Head of caudate nucleus (tissue), 42 donors: ENCODE data around the gene AVPI1.
"Not testable (repeated sequence)": the region's sequence is repeated elsewhere in the genome, so short reads cannot be mapped to it uniquely, and the experiment has no call there.

Source experiments
- DNase-seq, 42 donors: peaks; one replicate each; pipeline versions ENCODE4 v3.0.0 to v3.0.0-alpha.2; 2020 to 2021; ENCODE audit warnings: mixed read lengths in 7 of 42
- intact Hi-C: fragments of 100-400 bp; cut with DNase I; formaldehyde crosslinking; loops from one replicate; pipeline ENCODE4 v1.15.0; 2022

Gene AVPI1

DNA sequence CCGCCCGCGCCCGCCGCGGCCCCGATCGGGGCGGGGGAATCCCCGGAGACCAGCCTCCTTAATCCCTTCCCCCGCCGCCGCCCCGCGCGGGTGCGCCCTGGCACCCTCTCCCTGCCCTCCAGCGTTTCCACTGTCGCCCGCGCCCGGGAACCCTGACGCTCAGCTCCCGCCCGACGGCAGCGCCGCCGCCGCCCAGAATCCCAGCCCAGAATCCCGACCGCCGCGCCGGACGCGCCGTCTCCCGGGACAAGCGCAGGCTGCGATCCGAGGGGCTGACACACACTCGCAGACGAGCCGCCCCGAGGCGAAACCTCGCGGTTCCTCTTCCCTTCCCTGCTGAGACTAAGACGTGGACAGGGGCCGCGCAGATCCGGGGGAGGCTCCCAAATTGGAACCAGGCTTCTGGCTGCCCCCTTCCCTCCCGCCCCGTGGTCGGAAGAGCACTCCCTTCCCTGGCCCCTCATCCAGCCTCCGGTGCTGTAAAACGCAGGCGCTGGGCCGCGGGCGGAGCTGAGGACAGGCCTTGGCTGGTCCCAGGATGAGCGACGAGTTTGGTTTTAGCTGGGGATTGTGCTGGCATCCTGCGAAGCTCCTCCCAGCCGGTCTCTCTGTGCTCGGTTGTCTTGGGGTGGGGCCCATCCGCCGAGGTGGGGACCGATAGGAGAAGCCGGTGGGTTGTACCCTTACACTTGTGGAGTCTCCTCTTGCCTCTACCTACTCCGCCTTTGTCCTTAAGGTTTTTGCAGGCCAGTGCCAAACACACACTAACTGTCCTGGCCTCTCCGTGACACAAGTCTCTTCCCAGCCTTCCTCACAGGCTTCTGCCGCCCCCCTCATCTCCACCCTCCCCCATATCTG, 27.6 kb upstream of the AVPI1 start:
- intact Hi-C loops = no loop called here
- peak in 37 of 42 donors; percentile 14 to 71 (median 45) for DNase-seq

DNA sequence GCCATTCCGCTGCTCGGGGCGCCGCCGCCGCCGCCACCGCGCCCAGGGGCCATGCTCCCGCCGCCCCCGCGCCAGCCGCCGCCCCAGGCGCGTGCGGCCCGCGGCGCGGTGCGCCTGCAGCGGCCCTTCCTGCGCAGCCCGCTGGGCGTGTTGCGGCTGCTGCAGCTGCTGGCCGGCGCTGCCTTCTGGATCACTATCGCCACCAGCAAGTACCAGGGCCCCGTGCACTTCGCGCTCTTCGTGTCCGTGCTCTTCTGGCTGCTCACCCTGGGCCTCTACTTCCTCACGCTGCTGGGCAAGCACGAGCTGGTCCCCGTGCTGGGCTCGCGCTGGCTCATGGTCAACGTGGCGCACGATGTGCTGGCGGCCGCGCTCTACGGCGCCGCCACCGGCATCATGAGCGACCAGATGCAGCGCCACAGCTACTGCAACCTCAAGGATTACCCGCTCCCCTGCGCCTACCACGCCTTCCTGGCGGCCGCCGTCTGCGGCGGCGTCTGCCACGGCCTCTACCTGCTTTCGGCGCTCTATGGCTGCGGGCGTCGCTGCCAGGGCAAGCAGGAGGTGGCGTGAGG, 26.9 kb upstream of the AVPI1 start:
- peak; percentile 33 to 86 (median 73) for DNase-seq

DNA sequence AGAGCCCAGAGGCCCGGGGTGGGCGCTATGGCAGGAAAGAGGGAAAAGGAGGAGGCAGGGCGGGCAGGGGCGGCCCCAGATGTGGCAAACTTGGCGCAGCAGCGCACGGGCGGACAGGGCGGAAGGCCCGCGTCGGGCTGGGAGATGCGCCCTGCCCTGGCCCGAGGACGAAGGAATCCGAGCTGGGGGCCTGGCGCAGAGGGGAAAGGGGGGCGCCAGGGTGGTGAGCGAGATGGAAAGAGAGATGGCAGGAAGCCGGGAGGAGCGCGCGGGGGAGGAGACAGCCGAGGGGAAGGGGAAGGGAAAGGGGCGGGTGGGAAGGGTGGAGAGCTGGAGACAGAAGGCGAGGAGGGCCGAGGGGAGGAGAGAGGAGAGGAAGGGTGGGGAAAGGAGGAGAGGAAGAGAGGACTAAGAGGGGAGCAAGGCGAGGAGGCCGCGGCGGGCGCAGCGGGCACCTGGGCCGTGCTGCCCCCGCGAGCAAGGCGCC, 26.3 kb upstream of the AVPI1 start, which contains the start of gene MARVELD1:
TSS of gene MARVELD1 (plus strand) at position 392 of the 487 bp plus-strand sequence. CDS start 147 bp downstream, outside the sequence.
- intact Hi-C loops = loop anchor here (2.0 kb wide), 1 partner anchor 17 kb away; no protein-coding TSS in a partner anchor
- peak in 34 of 42 donors; percentile 21 to 70 (median 44) for DNase-seq

More for the DNA sequence above, 26.9 kb upstream of the AVPI1 start:
- intact Hi-C loops = loop anchor here (2.0 kb wide), 1 partner anchor 17 kb away; no protein-coding TSS in a partner anchor

DNA sequence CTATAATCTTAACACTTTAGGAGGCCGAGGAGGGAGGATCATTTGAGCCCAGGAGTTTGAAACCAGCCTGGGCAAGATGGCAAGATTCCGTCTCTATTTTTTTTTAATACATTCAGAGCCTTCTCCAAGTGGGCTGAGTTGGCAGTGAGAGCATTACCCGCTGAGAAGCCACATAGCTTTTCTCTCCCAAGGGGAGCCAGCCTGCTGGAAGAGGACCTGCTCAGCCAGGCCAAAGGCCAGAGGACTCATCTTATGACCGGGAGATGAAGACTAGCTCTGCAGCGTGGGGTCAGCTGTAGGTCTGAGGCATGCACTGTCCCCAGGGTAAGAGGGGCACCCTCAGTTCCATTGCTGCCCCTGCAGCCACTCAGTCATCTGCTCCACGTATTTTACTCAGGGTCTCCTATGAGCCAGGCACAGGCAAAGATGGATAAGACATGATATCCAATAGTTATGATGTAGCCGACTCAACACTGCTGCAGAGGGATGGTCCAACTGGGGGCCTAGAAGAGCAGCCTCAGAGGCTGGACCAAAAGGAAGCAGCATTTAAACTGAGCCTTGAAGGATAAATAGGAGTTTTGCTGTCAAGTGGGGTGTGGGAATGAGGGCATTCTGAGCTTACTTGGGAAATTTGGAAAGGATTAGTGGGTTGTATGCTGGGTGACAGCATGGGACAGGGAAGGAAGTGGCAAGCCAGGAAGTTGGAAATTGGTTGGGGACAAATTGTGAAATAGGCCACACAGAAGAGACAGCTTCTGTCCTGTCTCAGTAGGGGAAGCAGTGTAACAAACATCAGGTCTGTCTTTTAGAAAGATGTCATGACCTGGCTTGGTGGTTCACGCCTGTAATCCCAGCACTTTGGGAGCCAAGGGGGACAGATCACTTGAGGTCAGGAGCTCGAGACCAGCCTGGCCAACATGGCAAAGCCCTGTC, 24.9 kb upstream of the AVPI1 start:
- intact Hi-C loops = loop anchor here (2.0 kb wide), 1 partner anchor 19 kb away; no protein-coding TSS in a partner anchor
- no peak for DNase-seq

DNA sequence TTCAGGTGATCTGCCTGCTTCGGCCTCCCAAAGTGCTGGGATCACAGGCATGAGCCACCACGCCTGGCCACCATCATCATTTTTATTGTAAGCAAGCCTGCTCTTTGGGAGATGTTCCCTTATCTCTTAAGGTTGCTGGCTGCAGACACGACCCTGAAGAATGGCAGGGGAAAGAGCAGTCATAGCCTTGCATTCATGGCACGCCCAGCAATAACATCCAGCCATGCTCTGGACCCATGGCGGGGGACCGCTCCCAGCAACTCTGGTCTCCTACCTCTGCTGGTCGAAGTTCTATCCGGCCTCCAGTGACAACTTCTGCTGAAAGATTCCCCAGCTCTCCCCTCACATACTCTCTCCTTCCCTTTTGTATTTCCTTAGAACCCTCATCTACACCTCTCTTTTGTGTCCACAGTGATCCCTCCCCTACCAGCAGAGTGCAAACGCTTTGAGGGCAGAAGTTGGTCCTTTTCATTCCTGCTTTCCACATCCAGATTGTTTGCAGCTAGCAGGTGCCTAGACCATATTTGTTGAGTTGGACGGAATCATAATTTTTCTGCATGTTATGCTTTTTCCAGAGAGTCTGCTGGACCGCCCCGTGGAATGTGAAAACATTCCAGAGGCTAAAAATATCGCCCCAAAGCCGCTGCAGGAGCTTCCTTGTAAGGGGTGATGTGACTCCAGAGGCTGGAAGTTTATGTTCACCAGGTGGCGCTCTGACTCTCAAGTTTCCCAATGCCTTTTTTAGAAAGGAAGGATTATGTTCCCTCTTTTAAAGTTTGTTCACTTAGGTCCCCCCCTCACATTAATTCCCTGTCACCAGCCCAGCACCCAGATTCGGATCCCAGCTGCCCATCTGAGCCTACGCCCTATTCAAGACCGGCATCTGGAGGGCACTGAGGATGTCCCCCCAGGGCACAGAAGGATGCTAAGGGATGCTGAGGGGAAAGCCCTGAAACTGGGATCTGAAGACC, 22.2 kb upstream of the AVPI1 start:
- DNase-seq = peak in 41 of 42 donors; percentile 39 to 86 (median 69)
- intact Hi-C loops = no loop called here

DNA sequence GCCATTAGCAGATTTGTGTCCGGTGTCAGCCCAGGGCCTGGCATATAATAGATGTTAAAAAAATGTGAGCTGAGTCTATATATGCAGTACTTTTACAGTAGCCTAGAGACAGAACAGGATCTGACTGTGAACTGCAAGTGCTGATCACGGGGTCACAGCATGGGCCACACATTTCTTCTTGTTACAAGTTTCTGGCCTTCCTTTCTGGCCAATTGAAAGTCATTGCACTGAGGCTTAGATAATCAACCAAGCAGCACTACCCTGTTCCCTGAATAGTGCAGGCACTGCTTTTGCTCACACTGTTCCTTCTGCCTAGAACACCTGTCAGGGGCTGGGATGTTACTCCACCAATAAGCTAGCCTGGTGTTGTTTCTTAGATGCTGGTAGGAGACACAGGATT, 21.1 kb upstream of the AVPI1 start:
- intact Hi-C loops = no loop called here
- no peak for DNase-seq

DNA sequence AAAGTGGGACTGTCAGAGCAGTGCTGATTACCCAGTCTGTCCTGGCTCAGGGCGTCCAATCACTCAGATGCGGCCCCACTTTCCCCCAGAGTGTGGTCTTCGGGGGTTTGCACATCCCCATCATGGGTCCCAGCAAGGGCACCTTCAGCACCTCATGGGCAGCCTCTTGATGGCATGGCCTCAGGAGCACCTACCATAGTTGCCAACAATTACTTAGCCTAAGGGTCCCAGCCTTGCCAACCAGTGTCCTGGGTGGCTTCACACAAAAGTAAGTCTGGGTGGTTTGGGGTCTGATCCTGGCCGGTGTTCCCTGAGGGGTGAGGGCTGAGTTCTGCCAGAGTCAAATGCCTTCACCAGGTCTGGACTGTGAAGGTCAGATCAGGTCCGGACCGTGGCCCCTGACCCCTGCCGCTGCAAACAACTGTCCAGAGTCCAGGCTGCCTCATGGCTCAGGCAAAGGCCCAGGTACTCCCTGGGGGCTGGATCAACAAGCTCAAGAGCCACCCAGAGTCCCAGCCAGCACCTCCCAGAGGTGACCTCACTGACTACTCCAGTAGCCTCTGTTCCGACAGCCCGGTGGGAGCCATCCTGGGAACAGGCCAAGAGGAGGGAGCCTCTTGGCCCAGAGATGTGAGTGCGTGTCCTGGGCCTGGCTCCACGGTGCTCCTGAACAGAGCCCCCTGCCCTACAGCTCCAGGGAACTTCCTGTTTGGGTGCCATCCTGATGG, 20.3 kb upstream of the AVPI1 start:
- no peak for DNase-seq
- intact Hi-C loops = no loop called here

DNA sequence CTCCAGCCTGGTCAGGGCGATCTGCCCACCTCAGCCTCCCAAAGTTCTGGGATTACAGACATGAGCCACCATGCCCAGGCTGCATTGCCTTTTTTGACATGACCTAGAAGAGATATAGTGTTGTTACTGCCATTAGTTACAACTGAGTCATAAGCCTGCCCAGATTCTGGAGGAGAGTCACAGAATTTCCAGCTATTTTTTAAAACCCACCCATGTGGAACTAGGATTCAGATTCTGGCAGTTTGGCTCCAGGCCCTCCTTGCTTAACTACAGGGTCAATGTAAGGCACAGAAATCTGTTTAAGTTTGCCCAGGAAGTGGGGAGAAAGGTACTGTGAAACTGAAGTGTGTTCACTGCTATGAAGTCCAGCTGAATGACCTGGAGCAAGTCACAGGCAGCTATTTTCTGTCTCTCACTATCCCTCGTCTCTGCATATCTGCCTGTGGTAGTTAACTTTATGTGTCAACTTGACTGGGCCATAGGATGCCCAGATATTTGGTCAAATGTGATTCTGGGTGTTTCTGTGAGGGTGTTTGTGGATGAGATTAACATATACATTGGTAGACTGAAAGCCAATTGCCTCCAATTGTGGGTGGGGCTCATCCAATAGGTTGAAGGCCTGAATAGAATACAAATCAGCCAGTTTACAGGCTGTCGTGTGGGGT, 18.1 kb upstream of the AVPI1 start:
- intact Hi-C loops = no loop called here
- DNase-seq = no peak

DNA sequence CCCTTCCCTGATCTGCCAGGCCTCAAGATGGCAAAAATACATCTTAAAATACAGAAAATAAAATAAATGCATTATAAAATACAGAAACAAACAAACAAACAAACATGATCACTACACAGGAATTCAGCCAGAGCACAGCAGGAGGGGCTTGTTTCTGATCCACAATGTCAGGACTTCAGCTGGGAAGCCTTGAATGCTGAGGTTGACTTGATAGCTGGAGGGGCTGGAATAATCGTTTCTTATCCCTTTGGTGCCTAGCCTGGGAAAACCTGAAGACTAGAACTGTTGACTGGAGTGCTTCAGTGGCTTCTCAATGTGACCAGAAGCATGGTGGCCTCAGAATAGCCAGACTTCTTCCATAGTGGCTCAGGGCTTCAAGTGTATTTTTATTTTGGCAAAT, 17.3 kb upstream of the AVPI1 start:
- DNase-seq = no peak
- intact Hi-C loops = no loop called here

DNA sequence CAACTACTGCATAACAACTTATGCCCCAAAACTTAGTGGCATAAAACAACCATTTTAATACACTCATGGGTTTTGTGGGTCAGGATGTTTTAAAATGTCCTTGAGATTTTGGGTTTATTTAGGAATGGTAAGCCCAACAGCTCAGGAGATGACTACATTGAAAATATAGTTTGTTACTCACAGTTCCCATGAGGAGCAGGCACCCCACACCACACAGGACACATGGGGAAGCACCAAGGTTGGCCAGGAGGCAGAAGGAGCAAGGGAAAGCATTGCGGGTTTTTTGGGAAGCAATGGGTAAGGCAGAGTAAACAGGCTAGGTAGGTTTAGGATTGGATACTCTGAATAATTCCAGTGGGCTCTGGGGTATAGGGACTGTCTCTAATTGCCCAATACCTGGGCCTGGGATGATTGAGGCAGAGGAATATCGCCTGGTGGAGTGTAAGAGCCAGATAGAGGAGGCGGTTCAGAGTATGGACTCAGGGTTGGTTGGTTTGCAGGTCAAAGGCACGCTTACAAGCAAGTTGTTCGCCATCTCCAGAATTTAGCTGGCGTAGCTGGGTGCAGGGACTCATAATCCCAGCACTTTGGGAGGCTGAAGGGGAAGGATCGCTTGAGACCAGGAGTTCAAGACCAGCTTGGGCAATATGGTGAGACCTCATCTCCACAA, 16.5 kb upstream of the AVPI1 start:
- intact Hi-C loops = no loop called here
- no peak for DNase-seq

DNA sequence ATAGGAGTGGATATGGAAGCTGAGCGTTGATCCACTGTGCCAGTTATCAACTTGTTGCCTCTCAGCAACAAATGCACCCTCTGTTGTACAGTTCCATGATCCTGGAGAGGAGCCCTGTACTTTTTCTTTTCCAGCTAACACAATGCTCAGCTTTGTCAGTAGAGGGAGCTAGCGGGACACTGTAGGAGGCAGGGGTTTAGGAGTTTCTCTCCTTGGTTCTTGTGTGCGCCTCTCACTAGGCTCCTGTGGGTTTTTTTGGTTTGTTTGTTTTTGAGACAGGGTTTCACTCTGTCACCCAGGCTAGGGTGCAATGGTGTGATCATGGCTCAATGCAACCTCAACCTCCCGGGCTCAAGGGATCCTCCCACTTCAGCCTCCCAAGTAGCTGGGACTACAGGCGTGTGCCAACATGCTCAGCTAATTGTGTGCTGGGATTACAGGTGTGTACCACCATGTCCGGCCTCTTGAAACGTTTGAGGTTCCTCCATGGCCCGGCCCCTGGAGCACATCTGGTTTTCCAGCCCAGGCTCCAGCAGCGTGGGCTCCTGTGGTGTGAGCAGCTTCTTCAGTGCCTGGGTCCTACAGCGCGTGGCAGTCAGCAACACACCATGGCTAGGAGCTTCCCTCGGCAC, 14.5 kb upstream of the AVPI1 start:
- intact Hi-C loops = no loop called here
- peak in 33 of 42 donors; percentile 33 to 87 (median 68) for DNase-seq

DNA sequence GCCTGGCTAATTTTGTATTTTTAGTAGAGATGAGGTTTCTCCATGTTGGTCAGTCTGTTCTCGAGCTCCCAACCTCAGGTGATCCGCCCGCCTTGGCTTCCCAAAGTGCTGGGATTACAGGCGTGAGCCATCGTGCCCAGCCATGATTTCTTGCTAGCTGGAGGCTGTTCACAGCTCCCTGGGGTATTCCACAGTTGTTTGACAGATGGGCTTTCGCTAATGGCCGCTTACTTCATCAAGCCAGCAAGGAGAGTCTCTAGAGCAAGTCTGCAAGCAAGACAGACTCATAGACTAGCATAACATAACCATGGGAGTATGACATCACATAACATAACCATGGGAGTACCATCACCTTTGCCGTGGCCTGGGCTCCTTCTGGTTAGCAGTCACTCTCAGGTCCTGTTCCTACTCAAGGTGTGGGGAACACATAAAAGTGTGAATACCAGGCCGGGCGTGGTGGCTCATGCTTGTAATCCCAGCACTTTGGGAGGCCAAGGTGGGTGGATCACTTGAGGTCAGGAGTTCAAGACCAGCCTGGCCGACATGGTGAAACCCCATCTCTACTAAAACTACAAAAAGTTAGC, 11.1 kb upstream of the AVPI1 start:
- DNase-seq, intact Hi-C loops: not testable (repeated sequence)

DNA sequence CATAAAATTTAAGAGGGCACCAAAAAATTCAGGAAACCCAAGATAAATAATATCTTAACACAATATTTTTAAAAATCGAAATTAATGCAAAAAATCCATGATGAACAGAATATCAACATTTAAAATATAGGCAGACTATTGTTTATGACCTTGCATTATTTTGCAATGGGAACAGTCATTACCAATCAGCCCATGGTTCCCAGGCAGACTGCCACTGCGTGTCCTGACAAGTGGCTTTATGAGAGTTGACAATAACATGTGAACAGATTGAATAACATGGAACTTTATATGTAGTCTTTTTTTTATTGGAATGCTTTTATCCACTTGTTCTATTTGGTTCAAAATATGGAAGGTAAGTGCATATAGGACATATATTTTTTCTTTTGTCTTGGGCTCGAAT, 3.1 kb upstream of the AVPI1 start:
- intact Hi-C loops = no loop called here
- DNase-seq = no peak

DNA sequence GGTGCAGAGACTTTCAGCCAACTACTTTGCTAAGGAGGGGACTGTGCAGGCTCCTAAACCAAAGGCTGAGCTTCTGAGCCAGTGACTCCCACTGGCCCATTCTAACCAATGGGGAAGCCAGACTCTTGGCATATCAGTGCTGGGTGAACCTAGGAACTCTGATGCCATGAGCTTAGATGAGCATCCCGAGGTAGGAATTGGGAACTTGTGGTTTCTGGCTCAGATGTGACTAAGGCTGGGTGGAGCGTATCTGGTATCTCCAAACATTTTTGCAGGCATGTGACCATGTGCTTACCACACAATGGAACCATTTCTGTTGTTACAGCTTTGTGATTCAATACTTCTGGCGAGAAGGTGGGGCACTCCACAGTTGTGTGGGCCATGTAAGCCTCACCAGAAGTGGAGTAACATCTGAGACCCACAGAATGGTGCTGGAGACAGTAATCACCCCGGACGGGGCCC, 2.5 kb upstream of the AVPI1 start:
- intact Hi-C loops = loop anchor here (10.0 kb wide), 1 partner anchor 45 kb away; the partner anchor contains the start of gene ZFYVE27
- DNase-seq = no peak
